ENCODE data around the gene TSPYL4. TPM values are rescaled to one million over a fixed set of nuclear protein-coding genes. Genes with fewer than 3 reads are reported as not detected.
A peak's percentile ranks its signal among the peaks of the same experiment; 100 is the strongest.

The TSPYL4 gene
- total RNA-seq, 1 experiment from 2014 or later: 15.0 TPM

DNA sequence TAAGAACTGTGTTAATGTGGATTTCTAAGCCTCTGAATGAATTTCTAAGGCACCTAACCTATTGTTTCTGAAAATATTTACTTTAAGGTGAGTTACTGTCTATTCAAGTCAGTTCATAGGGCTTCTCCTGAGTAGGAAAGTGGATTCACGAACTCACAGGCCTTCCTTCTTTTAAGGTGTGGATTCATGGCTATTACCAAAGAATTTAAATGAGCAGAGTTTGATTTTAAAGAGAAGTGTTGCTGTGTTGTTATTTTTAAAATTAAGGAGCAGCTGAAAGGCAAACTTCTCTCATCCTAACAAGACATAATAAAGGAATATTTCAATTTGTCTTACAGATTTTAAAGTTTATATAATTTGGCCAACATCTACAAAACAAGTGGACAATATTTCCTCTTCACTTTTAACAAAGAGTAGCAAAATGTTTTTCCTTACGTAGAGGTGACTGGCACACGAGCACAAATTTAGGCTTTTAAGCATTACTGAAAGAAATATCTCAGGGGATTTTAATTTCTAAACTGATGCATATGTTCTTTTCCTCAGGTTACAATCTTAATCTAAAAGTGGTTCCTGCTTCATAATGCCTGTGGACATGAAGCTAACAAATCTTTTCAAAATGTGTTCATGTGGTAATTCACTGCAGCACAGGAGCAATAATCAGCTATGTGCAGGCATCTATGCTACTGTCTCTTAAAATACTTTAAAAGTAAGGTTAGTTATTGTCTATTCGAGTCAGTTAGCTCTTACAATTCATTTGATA lies 602 bp upstream of the TSPYL4 start:
- Mint-ChIP-seq H3K27me3 (ENCODE audit: unreplicated experiment) (no peaks in the 10 kb centered on the region), H3K27ac (ENCODE audit: unreplicated experiment) (no peak overlapping the region), H3K36me3 (ENCODE audit: insufficient read depth, unreplicated experiment) (peaks cover 16% of the 10 kb centered on the region), H3K4me3 (ENCODE audit: low read depth, unreplicated experiment) (no peak overlapping the region), H3K9me3 (ENCODE audit: low read depth, unreplicated experiment) (no peaks in the 10 kb centered on the region), H3K4me1 (ENCODE audit: low read depth, unreplicated experiment) (peaks cover 14% of the 10 kb centered on the region)
- DNase-seq: no peak
- CTCF ChIA-PET: interaction anchor here (0.9 to 1.6 kb wide), 2 partner anchors 14 to 36 kb away, joined by 4 to 6 read pairs; no protein-coding TSS in a partner anchor
- BruUV-seq (replicated peaks): TSS peak; percentile 87
- intact Hi-C loops (cut with micrococcal nuclease; ENCODE audit: unreplicated experiment): no loop called here
- TF ChIP-seq, protein P1, sequence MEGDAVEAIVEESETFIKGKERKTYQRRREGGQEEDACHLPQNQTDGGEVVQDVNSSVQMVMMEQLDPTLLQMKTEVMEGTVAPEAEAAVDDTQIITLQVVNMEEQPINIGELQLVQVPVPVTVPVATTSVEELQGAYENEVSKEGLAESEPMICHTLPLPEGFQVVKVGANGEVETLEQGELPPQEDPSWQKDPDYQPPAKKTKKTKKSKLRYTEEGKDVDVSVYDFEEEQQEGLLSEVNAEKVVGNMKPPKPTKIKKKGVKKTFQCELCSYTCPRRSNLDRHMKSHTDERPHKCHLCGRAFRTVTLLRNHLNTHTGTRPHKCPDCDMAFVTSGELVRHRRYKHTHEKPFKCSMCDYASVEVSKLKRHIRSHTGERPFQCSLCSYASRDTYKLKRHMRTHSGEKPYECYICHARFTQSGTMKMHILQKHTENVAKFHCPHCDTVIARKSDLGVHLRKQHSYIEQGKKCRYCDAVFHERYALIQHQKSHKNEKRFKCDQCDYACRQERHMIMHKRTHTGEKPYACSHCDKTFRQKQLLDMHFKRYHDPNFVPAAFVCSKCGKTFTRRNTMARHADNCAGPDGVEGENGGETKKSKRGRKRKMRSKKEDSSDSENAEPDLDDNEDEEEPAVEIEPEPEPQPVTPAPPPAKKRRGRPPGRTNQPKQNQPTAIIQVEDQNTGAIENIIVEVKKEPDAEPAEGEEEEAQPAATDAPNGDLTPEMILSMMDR (IDR thresholded peaks at IDR 0.05; ENCODE audit: unreplicated experiment): no peak

DNA sequence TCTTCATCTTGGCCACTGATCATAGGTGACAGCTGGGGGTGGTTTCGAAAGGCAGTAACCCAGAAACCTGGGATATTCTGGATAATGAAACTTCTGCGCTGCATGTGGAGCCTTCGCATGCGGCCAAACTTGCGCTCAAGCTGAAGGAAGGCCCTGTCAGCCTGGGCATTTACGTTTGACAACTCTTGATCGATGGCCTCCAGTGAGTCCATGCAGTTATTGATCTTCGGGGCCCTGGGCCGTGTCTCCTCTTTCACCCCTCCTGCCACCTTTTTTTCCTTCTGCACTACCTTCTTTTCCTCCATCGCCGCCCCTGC lies 729 bp downstream of the TSPYL4 start:
- CTCF ChIA-PET: no interaction called here

DNA sequence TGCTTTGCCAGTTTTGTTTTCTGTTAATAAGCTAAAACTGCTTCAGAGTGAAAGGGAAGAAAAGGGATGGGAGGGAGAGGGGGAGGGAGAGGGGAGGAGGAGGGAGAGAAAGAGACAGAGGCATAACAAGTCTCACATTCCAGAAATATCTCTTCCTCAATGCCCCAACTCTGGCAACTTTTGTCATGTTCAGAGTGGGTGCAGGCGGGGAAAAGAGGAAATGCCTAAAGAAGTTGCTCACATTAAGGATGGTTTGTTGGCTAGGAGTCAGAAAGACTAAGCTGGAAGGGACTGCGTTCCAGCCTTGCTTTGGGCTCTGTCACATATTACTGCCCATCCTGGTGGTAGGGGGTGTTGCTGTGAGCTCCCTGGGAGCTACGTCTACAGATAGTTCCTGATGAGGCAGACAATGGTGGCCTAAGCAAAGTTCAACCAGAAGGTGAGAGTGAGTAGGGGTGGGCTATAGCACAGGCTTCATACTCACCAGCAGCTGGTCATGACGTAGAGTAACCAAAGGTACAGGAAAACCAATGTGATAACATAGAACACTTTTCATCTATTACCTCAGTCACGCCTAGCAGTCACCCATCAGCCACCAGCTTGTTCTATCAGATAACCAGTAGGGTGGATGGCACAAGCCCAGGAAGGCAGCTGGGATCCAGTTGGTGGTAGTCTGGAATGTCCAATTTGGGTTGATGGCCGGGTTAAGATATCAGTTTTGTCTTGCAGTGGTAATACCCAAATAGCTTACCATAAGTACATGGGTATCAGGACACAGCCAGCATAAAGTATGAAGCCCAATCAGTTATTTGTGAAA lies 2.1 kb downstream of the TSPYL4 start:
- DNase-seq: no peak
- CTCF ChIA-PET: no interaction called here
- Mint-ChIP-seq H3K27ac (ENCODE audit: unreplicated experiment) (no peak overlapping the region), H3K4me3 (ENCODE audit: low read depth, unreplicated experiment) (no peak overlapping the region), H3K9me3 (ENCODE audit: low read depth, unreplicated experiment) (no peaks in the 10 kb centered on the region), H3K27me3 (ENCODE audit: unreplicated experiment) (no peaks in the 10 kb centered on the region), H3K36me3 (ENCODE audit: insufficient read depth, unreplicated experiment) (peaks cover 16% of the 10 kb centered on the region), H3K4me1 (ENCODE audit: low read depth, unreplicated experiment) (peaks cover 14% of the 10 kb centered on the region)
- no TSS peak for BruUV-seq (replicated peaks)
- TF ChIP-seq, protein P1 (IDR thresholded peaks at IDR 0.05; ENCODE audit: unreplicated experiment): no peak
- intact Hi-C loops (cut with micrococcal nuclease; ENCODE audit: unreplicated experiment): no loop called here

More for the DNA sequence above, 729 bp downstream of the TSPYL4 start:
- H3K27ac Mint-ChIP-seq (ENCODE audit: unreplicated experiment): no peak overlapping the region
- peaks cover 14% of the 10 kb centered on the region for H3K4me1 Mint-ChIP-seq (ENCODE audit: low read depth, unreplicated experiment)
- intact Hi-C loops (cut with micrococcal nuclease; ENCODE audit: unreplicated experiment): no loop called here
- H3K27me3 Mint-ChIP-seq (ENCODE audit: unreplicated experiment): no peaks in the 10 kb centered on the region
- peaks cover 16% of the 10 kb centered on the region for H3K36me3 Mint-ChIP-seq (ENCODE audit: insufficient read depth, unreplicated experiment)
- no TSS peak for BruUV-seq (replicated peaks)
- no peak overlapping the region for H3K4me3 Mint-ChIP-seq (ENCODE audit: low read depth, unreplicated experiment)
- no peak for DNase-seq
- TF ChIP-seq, protein P1 (IDR thresholded peaks at IDR 0.05; ENCODE audit: unreplicated experiment): no peak
- no peaks in the 10 kb centered on the region for H3K9me3 Mint-ChIP-seq (ENCODE audit: low read depth, unreplicated experiment)

DNA sequence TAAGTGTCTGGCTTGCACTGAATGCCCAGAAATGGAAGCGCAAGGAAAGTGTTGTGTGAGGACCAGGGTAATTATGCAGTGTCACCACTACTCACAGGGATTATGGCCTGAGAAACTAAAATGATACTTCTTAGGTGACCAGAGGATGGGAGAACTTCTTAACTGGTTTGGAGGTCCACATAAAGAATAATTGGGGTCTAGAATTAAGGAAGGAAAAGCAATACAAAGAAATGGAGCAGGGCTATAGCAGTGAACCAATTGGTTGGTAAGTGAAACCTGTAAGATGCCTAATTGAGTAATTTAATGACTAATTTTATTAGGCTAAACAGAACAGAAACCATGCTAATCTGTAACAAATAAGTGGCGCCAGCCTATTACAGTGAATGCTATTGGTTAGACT lies 5.3 kb downstream of the TSPYL4 start:
- no TSS peak for BruUV-seq (replicated peaks)
- intact Hi-C loops (cut with micrococcal nuclease; ENCODE audit: unreplicated experiment): no loop called here
- no peak for DNase-seq
- Mint-ChIP-seq H3K4me3 (ENCODE audit: low read depth, unreplicated experiment) (no peak overlapping the region), H3K27ac (ENCODE audit: unreplicated experiment) (no peak overlapping the region), H3K27me3 (ENCODE audit: unreplicated experiment) (no peaks in the 10 kb centered on the region), H3K4me1 (ENCODE audit: low read depth, unreplicated experiment) (peaks cover 14% of the 10 kb centered on the region), H3K9me3 (ENCODE audit: low read depth, unreplicated experiment) (no peaks in the 10 kb centered on the region), H3K36me3 (ENCODE audit: insufficient read depth, unreplicated experiment) (peaks cover 16% of the 10 kb centered on the region)
- TF ChIP-seq, protein P1 (IDR thresholded peaks at IDR 0.05; ENCODE audit: unreplicated experiment): no peak
- CTCF ChIA-PET: no interaction called here

Measured in Calu3 (cell line).